Subcutaneous preadipocyte (primary cell): ENCODE data around the gene FOXJ1. TPM values are rescaled to one million over a fixed set of nuclear protein-coding genes. Genes with fewer than 3 reads are reported as not detected.

ENCODE experiments used
- small RNA-seq: library from RNA; depleted of rRNA; stranded (forward); fragments of <200 nt; gene quantifications from one replicate; pipeline ENCODE3, GENCODE V24; 2012
- total RNA-seq: library from RNA; depleted of rRNA; stranded (reverse); fragments of >200 nt; gene quantifications from 2 replicates; pipeline ENCODE4 v1.2.3, GENCODE V29; 2012

Gene FOXJ1
- total RNA-seq = under 0.01 TPM in 1 of 2 replicates, not detected in the other

GRCh38 chr17:76141212-76142038 is at the start of gene FOXJ1:
FOXJ1 (minus strand) TSS chr17:76141245; CDS start chr17:76140395, 850 bp downstream.

DNA sequence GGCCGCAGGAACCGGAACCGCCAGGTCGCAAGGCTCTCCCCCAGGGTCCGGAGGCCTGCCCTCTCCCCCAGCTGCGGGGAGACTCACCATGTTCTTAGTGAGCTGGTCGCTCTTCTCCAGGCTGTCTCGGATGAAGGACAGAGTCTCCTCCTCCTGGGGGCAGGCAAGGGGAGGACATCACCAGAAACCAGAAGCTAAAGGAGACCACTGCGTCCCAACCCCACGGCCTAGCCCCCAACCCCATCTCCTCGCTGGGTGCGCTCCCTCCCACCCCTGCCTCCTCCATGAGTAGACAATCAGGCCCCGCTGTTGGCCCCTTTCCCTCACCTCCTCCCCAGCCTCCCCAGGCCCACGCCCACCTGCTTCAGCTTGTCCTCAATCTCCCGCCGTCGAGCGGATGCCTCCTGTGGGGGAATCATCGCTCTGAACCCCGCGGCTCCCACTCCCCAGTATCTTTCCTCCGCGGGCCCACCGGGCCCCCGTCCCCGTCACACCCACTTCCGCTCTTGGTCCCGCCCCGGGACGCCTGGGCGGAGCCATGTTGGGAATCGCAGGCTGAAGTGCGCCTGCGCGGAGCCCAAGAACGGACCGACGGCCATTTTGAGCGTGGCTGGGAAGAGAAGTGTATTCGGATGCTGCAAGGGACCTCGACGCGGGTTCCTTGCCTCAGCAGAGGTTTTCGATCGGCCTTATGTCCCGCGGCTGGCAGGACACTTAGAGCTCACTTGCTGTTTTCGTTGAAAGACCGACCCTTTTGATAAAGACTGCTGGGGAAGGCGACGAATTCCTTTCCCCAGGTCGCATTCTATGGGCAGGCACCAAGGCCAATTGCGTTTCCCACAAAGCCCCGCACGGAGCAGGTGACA is 37.5 kb downstream of the FOXJ1 start, which contains the start of gene EXOC7:
EXOC7 (minus strand) TSS at position 514 of the 866 bp plus-strand sequence; CDS start at position 419, 95 bp downstream.

Small RNA genes lying within 50 kb of the gene (small RNA-seq; reads per million reads assigned to genes)
- not detected for gene MIR6868

Other genes starting within 250 kb of the FOXJ1 start
- gene TRIM65, start 244.3 kb downstream of the FOXJ1 start, total RNA-seq = 14.7 and 21.9 TPM in 2 replicates
- gene MRPL38, start 236.4 kb downstream of the FOXJ1 start, total RNA-seq = 52.8 and 52.9 TPM in 2 replicates
- gene FBF1, start 200.2 kb downstream of the FOXJ1 start, total RNA-seq = 9.2 and 12.3 TPM in 2 replicates
- 42.6 and 62.8 TPM in 2 replicates for gene ACOX1, start 162.1 kb downstream of the FOXJ1 start, total RNA-seq
- gene TEN1, start 162.0 kb downstream of the FOXJ1 start, total RNA-seq = 12.1 and 15.8 TPM in 2 replicates
- 0.37 and 0.98 TPM in 2 replicates for gene CDK3, start 140.4 kb downstream of the FOXJ1 start, total RNA-seq
- gene EVPL, start 113.9 kb downstream of the FOXJ1 start, total RNA-seq = not detected in 2 replicates
- gene SRP68, start 68.7 kb downstream of the FOXJ1 start, total RNA-seq = 23.1 and 28.5 TPM in 2 replicates
- 0.37 TPM in 1 of 2 replicates, not detected in the other for gene GALR2, start 66.5 kb downstream of the FOXJ1 start, total RNA-seq
- not detected in 2 replicates for gene ZACN, start 62.1 kb downstream of the FOXJ1 start, total RNA-seq
- gene EXOC7, start 37.5 kb downstream of the FOXJ1 start, total RNA-seq = 62.5 and 70.6 TPM in 2 replicates
- 0.98 and 7.3 TPM in 2 replicates for gene RNF157, start 99.2 kb upstream of the FOXJ1 start, total RNA-seq
- 6.6 and 7.2 TPM in 2 replicates for gene UBALD2, start 124.1 kb upstream of the FOXJ1 start, total RNA-seq
- 1.1 and 2.2 TPM in 2 replicates for gene QRICH2, start 167.0 kb upstream of the FOXJ1 start, total RNA-seq
- gene PRPSAP1, start 212.7 kb upstream of the FOXJ1 start, total RNA-seq = 30.9 and 42.6 TPM in 2 replicates
- gene SPHK1, start 243.4 kb upstream of the FOXJ1 start, total RNA-seq = 32.0 and 58.6 TPM in 2 replicates